Smooth muscle cell (in vitro differentiated cells): ENCODE results near the gene TMEM151A. TPM values are rescaled to one million over a fixed set of nuclear protein-coding genes. Genes with fewer than 3 reads are reported as not detected.
A peak's percentile ranks its signal among the peaks of the same experiment; 100 is the strongest.

Source experiments
- DNase-seq: peaks from one replicate; lab custom pipeline; 2025; ENCODE audit not compliant: unreplicated experiment; lab: John Stamatoyannopoulos, UW
- H2AFZ ChIP-seq: fragments of 200-600 bp; sonication (generic); 2 replicates; pipeline ENCODE4 v1.6.0; 2016; ENCODE audit warnings: antibody characterized with exemption, low read depth, mild to moderate bottlenecking
- H3F3A ChIP-seq: fragments of 200-600 bp; sonication (generic); 2 replicates; pipeline ENCODE4 v1.6.0; 2017; ENCODE audit warnings: antibody characterized with exemption, low read depth
- H3K27ac ChIP-seq: fragments of 200-600 bp; sonication (generic); 2 replicates; pipeline ENCODE4 v1.5.1; 2016; ENCODE audit warnings: low read depth, mild to moderate bottlenecking
- H3K27me3 ChIP-seq: fragments of 200-600 bp; sonication (generic); 2 replicates; pipeline ENCODE4 v1.6.1; 2016; ENCODE audit warnings: low read depth, mild to moderate bottlenecking
- H3K36me3 ChIP-seq: fragments of 200-600 bp; sonication (generic); 2 replicates; pipeline ENCODE4 v1.5.1; 2016; ENCODE audit warnings: low read depth
- H3K4me1 ChIP-seq: fragments of 200-600 bp; sonication (generic); 2 replicates; pipeline ENCODE4 v1.5.1; 2016; ENCODE audit warnings: low read depth
- H3K4me2 ChIP-seq: fragments of 200-600 bp; sonication (generic); 2 replicates; pipeline ENCODE4 v1.6.0; 2016; ENCODE audit warnings: mild to moderate bottlenecking
- H3K4me3 ChIP-seq: fragments of 200-600 bp; sonication (generic); 2 replicates; pipeline ENCODE4 v1.5.1; 2016; ENCODE audit warnings: mild to moderate bottlenecking
- H3K79me2 ChIP-seq: fragments of 200-600 bp; sonication (generic); 2 replicates; pipeline ENCODE4 v1.6.0; 2016; ENCODE audit warnings: low read depth, mild to moderate bottlenecking
- H3K9ac ChIP-seq: fragments of 200-600 bp; sonication (generic); 2 replicates; pipeline ENCODE4 v1.6.0; 2016; ENCODE audit warnings: low read depth
- H3K9me3 ChIP-seq: fragments of 200-600 bp; sonication (generic); replicated peaks from 2 replicates; pipeline ENCODE4 v1.5.1; 2016; ENCODE audit warnings: low read depth
- H4K20me1 ChIP-seq: fragments of 200-600 bp; sonication (generic); 2 replicates; pipeline ENCODE4 v1.6.0; 2016; ENCODE audit warnings: low read depth
- WGBS: methylation state at CpG from one replicate; pipeline ENCODE4 v1.1.7; 2016; ENCODE audit warnings: low lambda C conversion rate; 5-methylcytosine and 5-hydroxymethylcytosine counted together
- polyA plus RNA-seq: library from polyadenylated mRNA; unstranded; fragments of >200 nt; fragmentation: Nextera tagmentation; extraction: Ambion mirVana; gene quantifications from 2 replicates; pipeline ENCODE4 v1.2.1, GENCODE V29; 2016
- total RNA-seq: library from RNA; depleted of rRNA; stranded (reverse); fragments of >200 nt; gene quantifications from 2 replicates; pipeline ENCODE4 v1.2.3, GENCODE V29; 2014
- TF ChIP-seq, protein P1 (sequence below): fragments of 200-600 bp; sonication (generic); IDR thresholded peaks from 2 replicates; pipeline ENCODE4 v1.5.1; 2017; ENCODE audit warnings: borderline replicate concordance, mild to moderate bottlenecking, antibody characterized with exemption; ENCODE audit not compliant: insufficient read depth, poor library complexity, severe bottlenecking

Gene TMEM151A
- total and polyA plus RNA-seq, 2 experiments from 2014 or later = 0.18 to 0.64 TPM

DNA sequence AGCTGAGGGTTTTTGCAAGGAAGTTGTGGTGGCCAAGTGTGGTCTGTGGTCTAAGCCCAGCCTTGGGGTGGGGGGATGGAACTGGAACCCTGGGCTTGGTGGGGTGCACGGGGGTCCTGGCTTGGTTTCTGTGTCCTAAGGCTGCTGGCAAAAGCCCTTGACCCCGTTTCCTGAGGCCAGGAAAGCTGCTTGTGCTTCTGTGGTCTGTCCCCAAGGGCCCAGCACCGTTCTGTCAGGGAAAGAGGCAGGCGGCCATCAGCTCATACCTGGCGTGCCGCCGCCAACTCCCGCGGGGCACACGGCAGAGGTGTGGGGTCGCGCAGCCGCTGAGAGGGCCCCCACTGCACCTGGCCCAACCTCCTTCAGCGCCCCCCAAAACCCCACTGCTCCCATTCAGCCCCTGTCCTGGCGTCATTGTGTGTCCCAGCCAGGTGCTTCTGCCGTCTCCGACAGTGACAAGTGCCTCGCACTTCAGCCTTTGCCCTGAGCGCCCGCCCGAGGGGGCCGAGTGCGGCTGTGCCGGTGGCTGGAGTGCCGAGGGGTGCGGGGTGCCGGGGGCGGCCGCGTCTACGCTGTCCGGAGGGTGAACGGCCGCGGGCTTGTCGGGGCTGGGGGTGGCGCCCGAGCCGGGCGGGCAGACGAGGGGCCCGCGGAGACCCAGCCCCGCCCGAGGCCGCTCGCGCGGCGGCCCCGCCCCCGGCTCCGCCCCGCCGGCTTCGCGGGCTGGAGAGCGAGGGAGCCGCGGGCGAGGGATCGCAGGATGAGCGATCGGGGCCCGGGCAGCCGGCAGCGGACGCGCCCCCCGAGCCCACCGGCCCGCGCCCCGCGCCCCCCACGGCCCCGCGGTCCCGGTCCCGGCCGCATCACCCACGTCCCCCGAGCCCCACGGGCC, 14.0 kb upstream of the TMEM151A start, which contains the start of gene CNIH2:
CNIH2 (plus strand) TSS at position 705 of the 892 bp plus-strand sequence. CDS start 282 bp downstream, outside the sequence.
- Histone ChIP-seq H3K4me2 (peak within 1 kb of the TSS; percentile 87), H3K9ac (no peak within 1 kb of the TSS), H3K79me2 (no peaks in the 10 kb centered on the region), H3F3A (peaks cover 6% of the 10 kb centered on the region), H3K4me3 (peak within 1 kb of the TSS; percentile 47), H3K4me1 (peaks cover 2% of the 10 kb centered on the region), H3K36me3 (peaks cover 3% of the 10 kb centered on the region), H2AFZ (no peak within 1 kb of the TSS), H3K27ac (no peak within 1 kb of the TSS), H3K27me3 (no peaks in the 10 kb centered on the region), H3K9me3 (no peaks in the 10 kb centered on the region), H4K20me1 (peaks cover 29% of the 10 kb centered on the region)
- no peak for DNase-seq
- TF ChIP-seq, protein P1, sequence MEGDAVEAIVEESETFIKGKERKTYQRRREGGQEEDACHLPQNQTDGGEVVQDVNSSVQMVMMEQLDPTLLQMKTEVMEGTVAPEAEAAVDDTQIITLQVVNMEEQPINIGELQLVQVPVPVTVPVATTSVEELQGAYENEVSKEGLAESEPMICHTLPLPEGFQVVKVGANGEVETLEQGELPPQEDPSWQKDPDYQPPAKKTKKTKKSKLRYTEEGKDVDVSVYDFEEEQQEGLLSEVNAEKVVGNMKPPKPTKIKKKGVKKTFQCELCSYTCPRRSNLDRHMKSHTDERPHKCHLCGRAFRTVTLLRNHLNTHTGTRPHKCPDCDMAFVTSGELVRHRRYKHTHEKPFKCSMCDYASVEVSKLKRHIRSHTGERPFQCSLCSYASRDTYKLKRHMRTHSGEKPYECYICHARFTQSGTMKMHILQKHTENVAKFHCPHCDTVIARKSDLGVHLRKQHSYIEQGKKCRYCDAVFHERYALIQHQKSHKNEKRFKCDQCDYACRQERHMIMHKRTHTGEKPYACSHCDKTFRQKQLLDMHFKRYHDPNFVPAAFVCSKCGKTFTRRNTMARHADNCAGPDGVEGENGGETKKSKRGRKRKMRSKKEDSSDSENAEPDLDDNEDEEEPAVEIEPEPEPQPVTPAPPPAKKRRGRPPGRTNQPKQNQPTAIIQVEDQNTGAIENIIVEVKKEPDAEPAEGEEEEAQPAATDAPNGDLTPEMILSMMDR = no peak
- WGBS = 13% methylated on average over 23 of the region's 84 CpGs

DNA sequence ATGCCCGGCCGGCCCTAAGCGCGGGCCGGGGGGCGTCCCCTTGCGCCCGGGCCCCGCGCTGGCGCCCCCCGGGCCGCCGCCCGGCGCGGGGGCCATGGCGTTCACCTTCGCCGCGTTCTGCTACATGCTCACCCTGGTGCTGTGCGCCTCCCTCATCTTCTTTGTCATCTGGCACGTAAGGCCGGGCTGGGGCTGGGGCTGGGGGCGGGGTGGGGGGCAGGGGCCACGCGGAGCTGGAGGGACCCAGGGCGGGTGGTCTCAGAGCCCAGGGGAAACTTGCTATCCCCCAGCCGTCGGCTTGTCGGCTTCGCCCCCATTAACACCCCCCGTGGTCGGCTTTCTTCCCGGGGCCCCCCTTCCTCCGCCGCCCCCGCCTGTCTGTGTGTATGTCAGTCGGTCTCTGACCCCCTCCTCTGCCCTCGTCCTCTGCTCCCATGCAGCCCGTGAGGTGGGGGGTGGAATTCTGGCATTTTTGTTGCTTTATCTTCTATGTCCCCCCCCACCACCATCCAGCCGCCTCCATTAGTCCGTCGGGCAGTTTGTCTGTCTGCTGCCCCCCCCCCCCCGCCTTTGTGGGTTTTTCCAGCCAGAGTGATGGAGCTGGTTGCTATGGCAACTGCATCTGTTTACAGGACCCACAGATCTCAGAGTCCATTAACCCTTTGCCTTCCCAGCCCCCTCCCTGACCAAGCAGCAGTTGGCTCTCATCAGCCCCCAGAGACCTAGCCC, 13.2 kb upstream of the TMEM151A start:
- peak overlapping the region; percentile 30 for H3K4me3 ChIP-seq
- no peak overlapping the region for H2AFZ ChIP-seq
- no peaks in the 10 kb centered on the region for H3K27me3 ChIP-seq
- H3F3A ChIP-seq = peaks cover 6% of the 10 kb centered on the region
- 4% methylated on average over 4 of the region's 45 CpGs for WGBS
- DNase-seq = no peak
- H3K79me2 ChIP-seq = no peaks in the 10 kb centered on the region
- peak overlapping the region; percentile 87 for H3K4me2 ChIP-seq
- H3K27ac ChIP-seq = no peak overlapping the region
- H3K9me3 ChIP-seq = no peaks in the 10 kb centered on the region
- no peak overlapping the region for H3K9ac ChIP-seq
- peaks cover 32% of the 10 kb centered on the region for H4K20me1 ChIP-seq
- peaks cover 3% of the 10 kb centered on the region for H3K36me3 ChIP-seq
- TF ChIP-seq, protein P1 = no peak
- H3K4me1 ChIP-seq = peaks cover 4% of the 10 kb centered on the region

DNA sequence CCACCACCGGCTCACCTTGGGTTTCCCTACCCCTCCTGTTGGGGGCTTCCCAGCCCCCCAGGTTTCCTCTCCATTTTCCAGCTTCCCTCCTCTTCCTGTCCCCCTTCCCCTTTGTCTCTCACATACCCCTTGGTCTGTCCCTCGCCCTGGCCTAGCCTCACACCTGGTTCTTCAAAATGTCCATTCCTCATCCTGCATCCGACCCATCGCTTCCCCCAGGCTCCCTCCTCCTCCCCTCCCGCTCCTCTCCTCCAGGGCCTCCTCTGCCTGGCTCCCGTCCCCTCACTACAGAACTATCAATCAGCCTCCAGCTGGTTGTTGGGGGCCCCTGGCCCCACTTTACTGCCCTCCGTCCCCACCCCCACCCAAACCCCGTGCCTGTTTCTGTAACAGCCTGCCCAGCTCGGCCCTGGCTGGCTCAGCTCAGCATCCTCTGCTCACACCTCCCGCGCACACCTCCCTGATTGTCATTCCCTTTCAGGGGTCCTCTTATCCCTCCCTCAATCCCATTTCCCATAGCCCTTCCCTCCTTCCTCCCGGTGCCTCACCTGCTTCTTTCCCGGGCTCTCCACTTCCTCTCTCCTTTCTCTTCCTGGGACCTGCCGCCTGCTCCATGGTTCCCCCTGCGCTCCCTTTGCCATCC, 12.5 kb upstream of the TMEM151A start:
- H3K79me2 ChIP-seq = no peaks in the 10 kb centered on the region
- peaks cover 4% of the 10 kb centered on the region for H3K4me1 ChIP-seq
- no peaks in the 10 kb centered on the region for H3K9me3 ChIP-seq
- no peak overlapping the region for H2AFZ ChIP-seq
- no peak for DNase-seq
- peaks cover 2% of the 10 kb centered on the region for H3F3A ChIP-seq
- H3K36me3 ChIP-seq = peaks cover under 1% of the 10 kb centered on the region
- peaks cover 33% of the 10 kb centered on the region for H4K20me1 ChIP-seq
- H3K27ac ChIP-seq = no peak overlapping the region
- H3K4me2 ChIP-seq = peak overlapping the region; percentile 87
- H3K27me3 ChIP-seq = no peaks in the 10 kb centered on the region
- H3K4me3 ChIP-seq = no peak overlapping the region
- 64% methylated on average over 11 of the region's 15 CpGs for WGBS
- H3K9ac ChIP-seq = no peak overlapping the region
- TF ChIP-seq, protein P1 = no peak
